T-helper 2 cell (primary cell): ENCODE results near the gene SERPIND1.
"Not testable (repeated sequence)": the region's sequence is repeated elsewhere in the genome, so short reads cannot be mapped to it uniquely, and the experiment has no call there.

ENCODE experiments used
- DNase-seq, 5 experiments: peaks; one replicate each; pipeline versions ENCODE4 v3.0.0 to v3.0.0-alpha.2; 2012 to 2022

Gene SERPIND1

DNA sequence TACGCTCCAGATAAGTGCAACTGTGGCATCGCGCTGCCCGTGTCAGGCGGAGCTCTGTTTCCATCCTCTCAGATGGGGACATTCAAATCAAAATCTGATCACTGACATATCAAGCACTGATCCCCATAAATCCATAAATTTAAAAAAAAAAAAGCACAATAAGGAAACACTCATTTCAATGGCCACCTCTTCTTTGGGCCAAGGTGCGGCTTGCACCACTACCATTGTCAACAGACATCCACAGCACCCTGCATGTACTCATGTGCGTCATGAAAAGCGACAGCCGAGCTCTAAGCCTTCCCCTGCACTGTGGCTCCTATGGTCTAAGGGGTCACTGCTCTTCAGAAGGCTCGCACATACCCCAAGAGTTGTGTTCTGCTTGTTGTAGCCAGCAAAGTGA is 26.7 kb upstream of the SERPIND1 start:
- DNase-seq, result no peak

- no peak for DNase-seq
These were observed 25.8 kb upstream of the SERPIND1 start for GRCh38 chr22:20748082-20748481.

DNA sequence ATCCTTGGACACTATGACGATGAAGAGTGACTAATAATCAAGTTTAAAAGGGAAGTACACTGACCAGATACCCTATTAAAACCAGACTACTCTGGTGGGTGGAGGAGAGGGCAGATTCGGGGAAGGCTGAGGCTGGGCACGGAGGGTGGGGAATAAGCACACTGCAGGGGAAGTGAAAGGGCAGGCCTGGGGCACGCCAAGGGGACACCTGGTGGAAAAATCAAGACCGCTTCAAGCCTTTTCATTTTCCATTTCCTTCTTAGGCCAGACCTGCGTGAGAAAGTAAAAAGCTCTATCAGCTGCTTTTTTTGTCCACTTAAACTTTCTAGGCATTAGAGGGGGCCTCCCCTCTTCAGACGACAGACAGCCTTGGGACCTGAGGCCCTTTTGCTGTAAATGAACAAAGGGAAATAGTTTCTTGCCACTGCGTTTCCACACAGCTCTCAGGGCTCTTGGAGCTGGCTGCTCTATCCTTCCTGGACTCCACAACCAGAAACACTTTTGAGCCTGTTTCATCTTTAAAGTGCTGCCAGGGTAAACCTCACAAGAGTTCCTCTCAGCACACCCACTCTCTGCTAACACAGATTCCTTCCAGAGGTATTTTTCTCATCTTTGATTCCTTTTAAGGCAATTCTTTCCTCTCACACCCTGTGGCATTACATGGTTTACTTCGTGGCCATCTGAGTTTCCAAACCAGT is 25.0 kb upstream of the SERPIND1 start:
- no peak for DNase-seq

DNA sequence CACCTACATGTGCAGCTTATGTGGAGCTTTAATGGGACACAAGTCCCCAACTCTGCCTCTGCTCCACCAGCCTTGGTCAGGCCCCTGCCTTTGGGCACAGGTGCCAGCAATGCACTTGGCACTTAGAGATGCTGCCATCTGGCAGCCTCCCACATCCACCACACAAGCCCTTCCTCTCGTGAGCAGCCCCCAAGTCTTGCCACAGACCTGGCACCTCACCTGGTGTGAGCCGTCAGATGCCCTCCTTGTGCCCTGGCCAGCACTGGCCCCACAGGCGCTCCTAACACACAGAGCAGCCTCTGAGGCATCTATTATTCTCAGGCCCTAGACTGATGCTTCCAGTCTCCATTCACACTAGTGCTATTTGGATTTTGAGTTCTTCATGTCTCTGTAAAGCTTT is 24.5 kb upstream of the SERPIND1 start:
- no peak for DNase-seq

- DNase-seq, result peak in 1 of 5 experiments; percentile 7
These were observed 23.3 kb upstream of the SERPIND1 start for GRCh38 chr22:20750461-20751184.

GRCh38 chr22:20751185-20751851 is 22.6 kb upstream of the SERPIND1 start:
- DNase-seq, result no peak

- DNase-seq, result no peak
These were observed 21.7 kb upstream of the SERPIND1 start for GRCh38 chr22:20752104-20752741.

DNA sequence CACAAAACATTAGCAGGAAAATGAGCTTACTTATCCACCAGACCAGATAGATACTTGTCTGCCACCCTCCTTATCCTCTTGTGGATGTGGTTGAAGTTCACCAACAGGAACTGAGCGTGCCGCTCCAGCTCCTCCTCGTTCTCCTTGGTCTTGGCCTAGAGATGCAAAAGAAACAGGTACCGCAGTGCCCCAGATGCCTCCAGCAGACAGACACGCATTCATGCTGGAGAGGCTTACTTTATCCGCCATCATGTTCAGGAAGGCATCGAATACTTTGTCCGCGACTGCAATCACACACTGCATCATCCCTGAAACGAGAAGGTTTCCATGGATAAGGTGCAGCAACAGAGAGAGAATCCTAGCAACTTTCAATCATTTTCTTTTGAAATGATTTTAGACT is 21.0 kb upstream of the SERPIND1 start:
- DNase-seq, result no peak

GRCh38 chr22:20756846-20757245 is 17.1 kb upstream of the SERPIND1 start:
- no peak for DNase-seq

GRCh38 chr22:20758688-20759087 is 15.2 kb upstream of the SERPIND1 start:
- no peak for DNase-seq

GRCh38 chr22:20760084-20760483 is 13.8 kb upstream of the SERPIND1 start:
- DNase-seq, result no peak

DNA sequence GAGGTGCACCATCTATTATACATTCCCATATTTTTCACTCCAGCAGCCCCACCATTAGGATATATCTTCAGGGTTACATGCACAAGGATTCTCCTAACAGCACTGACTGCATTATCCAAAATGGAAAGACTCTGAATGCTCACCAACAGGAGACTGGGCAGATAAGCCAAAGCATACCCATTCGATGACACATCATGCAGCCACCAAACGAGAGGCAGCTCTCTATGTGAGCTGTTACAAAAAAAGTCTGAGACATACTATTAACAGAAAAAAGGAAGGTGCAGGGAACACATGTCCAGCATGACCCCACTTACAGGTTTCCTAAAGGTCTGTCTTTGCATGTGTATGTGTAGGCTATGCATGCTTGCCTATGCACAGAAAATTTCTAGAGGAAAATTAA is 12.4 kb upstream of the SERPIND1 start:
- DNase-seq, result no peak

DNA sequence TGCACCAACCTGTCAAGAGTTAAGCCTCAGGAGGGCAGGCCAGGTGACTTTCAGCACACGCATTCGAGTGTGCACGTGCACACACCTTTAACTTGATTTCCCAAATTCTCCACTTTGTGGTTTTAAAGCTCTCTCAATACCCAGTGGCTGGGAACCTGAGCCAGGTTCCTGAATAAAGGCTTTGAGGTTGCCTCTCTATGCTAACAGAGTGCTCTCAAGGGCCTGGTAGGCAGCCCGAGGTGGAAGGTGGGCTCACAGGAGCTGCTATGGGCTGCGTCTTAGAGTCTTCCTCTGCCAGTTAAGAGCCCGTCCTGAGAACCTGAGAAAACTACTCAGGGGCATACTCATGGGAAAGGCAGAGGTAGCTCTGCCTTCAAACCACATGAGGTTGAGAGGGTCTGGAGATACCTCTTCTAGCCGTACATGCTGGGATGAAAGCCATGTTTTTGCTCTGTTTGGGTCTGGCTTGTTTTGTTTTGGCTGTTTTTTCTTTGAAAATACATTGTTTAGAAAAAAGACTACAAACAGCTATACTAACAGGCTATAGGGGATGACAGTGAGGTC is 11.6 kb upstream of the SERPIND1 start:
- no peak for DNase-seq

GRCh38 chr22:20763630-20764470 is 10.1 kb upstream of the SERPIND1 start:
- no peak for DNase-seq

- no peak for DNase-seq
These were observed 9.5 kb upstream of the SERPIND1 start for GRCh38 chr22:20764471-20764720.

- no peak for DNase-seq
These were observed 9.2 kb upstream of the SERPIND1 start for GRCh38 chr22:20764729-20765128.

DNA sequence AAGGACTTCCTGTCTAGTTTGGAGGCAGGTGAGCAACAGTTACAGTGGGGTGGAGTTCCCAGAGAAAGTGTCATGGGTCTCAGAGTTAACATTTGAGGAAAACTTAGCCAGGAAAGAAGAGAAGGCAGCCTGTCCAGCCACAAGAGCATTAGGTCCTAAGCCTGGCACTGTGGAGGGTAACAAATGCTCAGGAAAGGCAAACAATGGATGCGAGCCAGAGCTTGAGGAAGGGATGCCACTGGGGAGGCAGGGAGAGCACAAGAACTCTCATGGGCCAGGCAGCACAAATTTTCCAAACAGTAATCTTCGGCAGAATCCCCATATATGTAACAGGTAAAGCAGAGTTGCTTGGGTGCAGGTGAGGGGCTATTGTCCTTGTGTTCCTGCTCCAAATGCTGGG is 8.0 kb upstream of the SERPIND1 start:
- no peak for DNase-seq

- no peak for DNase-seq
These were observed 7.4 kb upstream of the SERPIND1 start for GRCh38 chr22:20766530-20766929.

- DNase-seq, result not testable (repeated sequence)
These were observed 4.5 kb upstream of the SERPIND1 start for GRCh38 chr22:20769496-20769826.

GRCh38 chr22:20771918-20772625 is 1.8 kb upstream of the SERPIND1 start:
- DNase-seq, result no peak

- no peak for DNase-seq
These were observed 969 bp downstream of the SERPIND1 start for GRCh38 chr22:20774882-20775281.

- DNase-seq, result no peak
These were observed 1.5 kb downstream of the SERPIND1 start for GRCh38 chr22:20775342-20775895.
